Liver (tissue), 3 donors: ENCODE data around the gene RAD23B.

Experiments
- EGR1 ChIP-seq, 2 donors: IDR thresholded peaks; 2 replicates each; pipeline ENCODE4 v1.6.1; 2016 to 2018; ENCODE audit warnings: antibody characterized with exemption in 2 of 2, low read depth in 2 of 2
- FOXA1 ChIP-seq: IDR thresholded peaks from 2 replicates; pipeline ENCODE4 v1.6.1; 2016; ENCODE audit warnings: antibody characterized with exemption
- GABPA ChIP-seq, 2 donors: IDR thresholded peaks in 1 of 2; conservative IDR thresholded peaks in 1 of 2; 2 replicates each; pipeline ENCODE4 v1.6.1; 2016; ENCODE audit warnings: antibody characterized with exemption in 2 of 2, mild to moderate bottlenecking in 1 of 2, moderate library complexity in 1 of 2
- HNF4G ChIP-seq: IDR thresholded peaks from 2 replicates; pipeline ENCODE4 v1.6.1; 2016; ENCODE audit warnings: antibody characterized with exemption
- RAD21 ChIP-seq, 2 donors: IDR thresholded peaks; 2 replicates each; pipeline ENCODE4 v1.6.1; 2016; ENCODE audit warnings: antibody characterized with exemption in 2 of 2, mild to moderate bottlenecking in 2 of 2
- RXRA ChIP-seq, 2 donors: IDR thresholded peaks; 2 replicates each; pipeline ENCODE4 v1.6.1; 2017 to 2018; ENCODE audit warnings: antibody characterized with exemption in 2 of 2, mild to moderate bottlenecking in 1 of 2
- SP1 ChIP-seq: IDR thresholded peaks from 2 replicates; pipeline ENCODE4 v1.6.1; 2018; ENCODE audit warnings: antibody characterized with exemption, mild to moderate bottlenecking
- TAF1 ChIP-seq: conservative IDR thresholded peaks from 2 replicates; pipeline ENCODE4 v1.6.1; 2016; ENCODE audit warnings: antibody characterized with exemption, mild to moderate bottlenecking
- YY1 ChIP-seq: IDR thresholded peaks from 2 replicates; pipeline ENCODE4 v1.6.1; 2016; ENCODE audit warnings: antibody characterized with exemption, mild to moderate bottlenecking
- TF ChIP-seq, protein P1 (sequence below): IDR thresholded peaks from 2 replicates; pipeline ENCODE4 v1.6.1; 2016; ENCODE audit warnings: antibody characterized with exemption
- TF ChIP-seq, protein P2 (sequence below): fragments of 150-350 bp; IDR thresholded peaks from 2 replicates; pipeline ENCODE4 v1.5.1; 2017; ENCODE audit warnings: improper control_type of control experiment, low read depth, low read length; ENCODE audit not compliant: missing input control
- TF ChIP-seq, protein P3 (sequence below): IDR thresholded peaks from 2 replicates; pipeline ENCODE4 v1.6.1; 2016; ENCODE audit warnings: antibody characterized with exemption
- TF ChIP-seq, protein P4 (sequence below): IDR thresholded peaks from 2 replicates; pipeline ENCODE4 v1.6.1; 2016; ENCODE audit warnings: antibody characterized with exemption, mild to moderate bottlenecking
- donor health status: healthy.
- donor health status: healthy.

DNA sequence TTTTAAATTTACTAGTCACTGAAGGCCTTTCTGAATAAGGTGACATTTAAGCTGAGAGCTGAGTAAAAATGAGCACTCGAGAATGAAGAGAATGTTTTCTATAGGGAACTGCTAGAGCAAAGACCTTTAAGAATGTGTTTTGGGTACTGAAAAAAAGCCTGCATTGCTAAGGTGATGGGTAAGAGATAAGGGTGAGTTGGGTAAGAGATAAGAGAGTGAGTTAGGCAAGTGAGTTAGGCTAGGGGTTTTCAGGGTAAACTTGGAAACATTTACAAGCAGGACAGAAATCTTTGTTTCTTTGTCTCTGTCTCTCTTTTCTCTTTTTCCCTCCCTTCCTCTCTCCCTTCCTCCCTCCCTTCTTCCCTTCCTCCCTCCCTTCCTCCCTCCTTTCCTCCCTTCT, 5.6 kb downstream of the RAD23B start:
- TF ChIP-seq, protein P1, sequence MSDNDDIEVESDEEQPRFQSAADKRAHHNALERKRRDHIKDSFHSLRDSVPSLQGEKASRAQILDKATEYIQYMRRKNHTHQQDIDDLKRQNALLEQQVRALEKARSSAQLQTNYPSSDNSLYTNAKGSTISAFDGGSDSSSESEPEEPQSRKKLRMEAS, result no peak
- TF ChIP-seq, protein P2, sequence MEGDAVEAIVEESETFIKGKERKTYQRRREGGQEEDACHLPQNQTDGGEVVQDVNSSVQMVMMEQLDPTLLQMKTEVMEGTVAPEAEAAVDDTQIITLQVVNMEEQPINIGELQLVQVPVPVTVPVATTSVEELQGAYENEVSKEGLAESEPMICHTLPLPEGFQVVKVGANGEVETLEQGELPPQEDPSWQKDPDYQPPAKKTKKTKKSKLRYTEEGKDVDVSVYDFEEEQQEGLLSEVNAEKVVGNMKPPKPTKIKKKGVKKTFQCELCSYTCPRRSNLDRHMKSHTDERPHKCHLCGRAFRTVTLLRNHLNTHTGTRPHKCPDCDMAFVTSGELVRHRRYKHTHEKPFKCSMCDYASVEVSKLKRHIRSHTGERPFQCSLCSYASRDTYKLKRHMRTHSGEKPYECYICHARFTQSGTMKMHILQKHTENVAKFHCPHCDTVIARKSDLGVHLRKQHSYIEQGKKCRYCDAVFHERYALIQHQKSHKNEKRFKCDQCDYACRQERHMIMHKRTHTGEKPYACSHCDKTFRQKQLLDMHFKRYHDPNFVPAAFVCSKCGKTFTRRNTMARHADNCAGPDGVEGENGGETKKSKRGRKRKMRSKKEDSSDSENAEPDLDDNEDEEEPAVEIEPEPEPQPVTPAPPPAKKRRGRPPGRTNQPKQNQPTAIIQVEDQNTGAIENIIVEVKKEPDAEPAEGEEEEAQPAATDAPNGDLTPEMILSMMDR, result no peak
- TF ChIP-seq, protein P3, sequence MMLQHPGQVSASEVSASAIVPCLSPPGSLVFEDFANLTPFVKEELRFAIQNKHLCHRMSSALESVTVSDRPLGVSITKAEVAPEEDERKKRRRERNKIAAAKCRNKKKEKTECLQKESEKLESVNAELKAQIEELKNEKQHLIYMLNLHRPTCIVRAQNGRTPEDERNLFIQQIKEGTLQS, result no peak
- TF ChIP-seq RXRA (IDR thresholded peaks at IDR 0.05) (no peak), SP1 (no peak), HNF4G (no peak), RAD21 (IDR thresholded peaks at IDR 0.05) (no peak), YY1 (no peak), TAF1 (no peak), EGR1 (IDR thresholded peaks at IDR 0.05; ENCODE audit: low read depth in 2 of 2) (no peak), FOXA1 (no peak), GABPA (IDR thresholded peaks at IDR 0.05 in 1 of 2, conservative IDR thresholded peaks at IDR 0.05 in 1 of 2) (no peak)
- TF ChIP-seq, protein P4, sequence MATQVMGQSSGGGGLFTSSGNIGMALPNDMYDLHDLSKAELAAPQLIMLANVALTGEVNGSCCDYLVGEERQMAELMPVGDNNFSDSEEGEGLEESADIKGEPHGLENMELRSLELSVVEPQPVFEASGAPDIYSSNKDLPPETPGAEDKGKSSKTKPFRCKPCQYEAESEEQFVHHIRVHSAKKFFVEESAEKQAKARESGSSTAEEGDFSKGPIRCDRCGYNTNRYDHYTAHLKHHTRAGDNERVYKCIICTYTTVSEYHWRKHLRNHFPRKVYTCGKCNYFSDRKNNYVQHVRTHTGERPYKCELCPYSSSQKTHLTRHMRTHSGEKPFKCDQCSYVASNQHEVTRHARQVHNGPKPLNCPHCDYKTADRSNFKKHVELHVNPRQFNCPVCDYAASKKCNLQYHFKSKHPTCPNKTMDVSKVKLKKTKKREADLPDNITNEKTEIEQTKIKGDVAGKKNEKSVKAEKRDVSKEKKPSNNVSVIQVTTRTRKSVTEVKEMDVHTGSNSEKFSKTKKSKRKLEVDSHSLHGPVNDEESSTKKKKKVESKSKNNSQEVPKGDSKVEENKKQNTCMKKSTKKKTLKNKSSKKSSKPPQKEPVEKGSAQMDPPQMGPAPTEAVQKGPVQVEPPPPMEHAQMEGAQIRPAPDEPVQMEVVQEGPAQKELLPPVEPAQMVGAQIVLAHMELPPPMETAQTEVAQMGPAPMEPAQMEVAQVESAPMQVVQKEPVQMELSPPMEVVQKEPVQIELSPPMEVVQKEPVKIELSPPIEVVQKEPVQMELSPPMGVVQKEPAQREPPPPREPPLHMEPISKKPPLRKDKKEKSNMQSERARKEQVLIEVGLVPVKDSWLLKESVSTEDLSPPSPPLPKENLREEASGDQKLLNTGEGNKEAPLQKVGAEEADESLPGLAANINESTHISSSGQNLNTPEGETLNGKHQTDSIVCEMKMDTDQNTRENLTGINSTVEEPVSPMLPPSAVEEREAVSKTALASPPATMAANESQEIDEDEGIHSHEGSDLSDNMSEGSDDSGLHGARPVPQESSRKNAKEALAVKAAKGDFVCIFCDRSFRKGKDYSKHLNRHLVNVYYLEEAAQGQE, result no peak
